CD4-positive, alpha-beta T cell treated with Interleukin-4 for 1 hour (primary cell): Measurements from ENCODE around the gene SLITRK6.
"Not testable (repeated sequence)": the region's sequence is repeated elsewhere in the genome, so short reads cannot be mapped to it uniquely, and the experiment has no call there.

Experiments used
- DNase-seq, 2 donors: peaks; one replicate each; pipeline ENCODE4 v3.0.0-alpha.2; 2020 to 2022

Gene SLITRK6, protein sequence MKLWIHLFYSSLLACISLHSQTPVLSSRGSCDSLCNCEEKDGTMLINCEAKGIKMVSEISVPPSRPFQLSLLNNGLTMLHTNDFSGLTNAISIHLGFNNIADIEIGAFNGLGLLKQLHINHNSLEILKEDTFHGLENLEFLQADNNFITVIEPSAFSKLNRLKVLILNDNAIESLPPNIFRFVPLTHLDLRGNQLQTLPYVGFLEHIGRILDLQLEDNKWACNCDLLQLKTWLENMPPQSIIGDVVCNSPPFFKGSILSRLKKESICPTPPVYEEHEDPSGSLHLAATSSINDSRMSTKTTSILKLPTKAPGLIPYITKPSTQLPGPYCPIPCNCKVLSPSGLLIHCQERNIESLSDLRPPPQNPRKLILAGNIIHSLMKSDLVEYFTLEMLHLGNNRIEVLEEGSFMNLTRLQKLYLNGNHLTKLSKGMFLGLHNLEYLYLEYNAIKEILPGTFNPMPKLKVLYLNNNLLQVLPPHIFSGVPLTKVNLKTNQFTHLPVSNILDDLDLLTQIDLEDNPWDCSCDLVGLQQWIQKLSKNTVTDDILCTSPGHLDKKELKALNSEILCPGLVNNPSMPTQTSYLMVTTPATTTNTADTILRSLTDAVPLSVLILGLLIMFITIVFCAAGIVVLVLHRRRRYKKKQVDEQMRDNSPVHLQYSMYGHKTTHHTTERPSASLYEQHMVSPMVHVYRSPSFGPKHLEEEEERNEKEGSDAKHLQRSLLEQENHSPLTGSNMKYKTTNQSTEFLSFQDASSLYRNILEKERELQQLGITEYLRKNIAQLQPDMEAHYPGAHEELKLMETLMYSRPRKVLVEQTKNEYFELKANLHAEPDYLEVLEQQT

DNA sequence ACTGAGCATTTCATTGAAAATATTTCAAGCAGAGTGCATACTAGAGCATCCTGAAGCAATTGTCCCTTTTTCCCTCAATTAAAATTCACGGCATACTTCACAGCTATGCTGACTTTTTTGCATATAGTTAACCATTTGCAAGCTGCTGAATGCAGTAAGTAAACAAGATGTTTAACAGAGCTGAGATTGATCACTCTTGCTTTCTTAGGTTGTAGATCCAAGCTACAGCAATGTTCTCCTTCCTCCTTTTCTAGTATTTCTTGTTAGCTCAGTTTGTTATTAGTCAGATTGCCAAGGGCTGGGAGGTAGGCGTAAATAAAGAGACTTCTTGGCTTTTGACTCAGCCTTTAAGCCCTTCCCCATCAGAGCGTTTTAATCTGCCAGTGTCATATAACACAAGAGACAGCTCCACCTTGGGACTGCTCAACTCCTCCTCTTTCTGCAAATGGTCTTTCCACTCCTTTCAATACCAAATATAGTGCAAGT lies at the start of gene SLITRK6:
Gene SLITRK6 (minus strand): TSS at position 323 of the 486 bp plus-strand sequence. CDS start 2,911 bp downstream, outside the sequence.
- no peak for DNase-seq

- DNase-seq: no peak
Measured at GRCh38 chr13:85847012-85847411, 47.8 kb upstream of the SLITRK6 start.

GRCh38 chr13:85841427-85841826 lies 42.2 kb upstream of the SLITRK6 start:
- no peak for DNase-seq

GRCh38 chr13:85833921-85834320 lies 34.7 kb upstream of the SLITRK6 start:
- DNase-seq: no peak

DNA sequence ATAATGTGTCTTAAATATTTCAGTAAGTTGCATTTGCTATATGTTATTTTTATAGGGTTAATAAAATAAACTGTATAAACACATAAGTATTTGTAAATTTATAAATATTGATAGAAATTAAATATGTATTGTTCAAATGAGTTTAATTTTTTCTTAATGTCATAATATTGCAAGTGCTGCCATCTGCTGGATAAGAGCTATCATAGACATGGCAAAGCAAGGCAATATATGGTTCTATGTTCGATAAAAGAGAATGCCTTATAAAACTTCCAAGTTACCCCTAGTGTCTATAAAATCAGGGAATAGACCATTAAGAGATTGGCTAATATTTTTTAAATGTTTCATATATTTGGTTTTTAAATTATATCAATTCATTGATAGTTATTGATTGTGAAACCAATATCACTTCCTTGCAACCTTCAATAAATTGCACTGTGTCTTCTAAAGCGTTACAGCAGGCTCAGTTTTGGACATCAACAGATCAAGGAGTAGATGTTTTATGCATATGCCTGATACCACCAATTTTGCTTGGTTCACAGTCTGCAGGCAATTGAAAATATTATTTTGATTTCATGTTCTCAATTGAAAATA lies 29.0 kb upstream of the SLITRK6 start:
- no peak for DNase-seq

GRCh38 chr13:85825454-85825853 lies 26.2 kb upstream of the SLITRK6 start:
- no peak for DNase-seq

DNA sequence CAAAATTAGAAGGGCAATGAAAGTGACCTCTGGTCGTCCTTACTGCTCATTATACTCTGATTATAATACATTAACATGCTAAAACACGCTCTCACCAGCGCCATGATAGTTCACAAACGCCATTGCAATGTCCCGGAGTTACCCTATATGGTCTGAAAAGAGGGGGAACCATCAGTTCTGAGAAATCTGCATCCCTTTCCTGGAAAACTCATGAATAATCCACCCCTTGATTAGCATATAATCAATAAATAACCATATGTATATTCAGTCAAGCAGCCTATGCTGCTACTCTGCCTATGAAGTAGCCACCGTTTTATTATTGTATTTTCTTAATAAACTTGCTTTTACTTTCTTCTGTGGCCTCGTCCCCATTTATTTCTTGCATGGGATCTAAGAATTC lies 24.6 kb upstream of the SLITRK6 start:
- DNase-seq: no peak

DNA sequence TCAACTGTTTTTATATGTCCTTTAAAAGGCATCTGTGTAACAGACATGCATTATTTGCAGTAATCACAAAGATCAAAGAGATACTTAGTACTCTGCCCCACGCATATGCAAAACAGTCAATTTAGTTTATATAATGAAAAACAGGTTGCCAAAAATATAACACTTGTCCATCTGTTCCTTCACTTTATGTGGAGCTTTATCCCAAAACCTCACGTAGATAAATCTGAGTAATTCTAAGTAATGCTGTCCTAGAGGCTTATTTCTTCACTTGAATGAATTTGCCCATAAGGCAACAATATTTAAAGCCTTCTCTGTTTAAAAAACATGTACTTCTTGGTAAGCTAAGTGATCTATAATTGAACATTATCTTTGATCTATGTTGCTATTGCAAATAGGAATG lies 20.3 kb upstream of the SLITRK6 start:
- DNase-seq: no peak

- no peak for DNase-seq
Measured at GRCh38 chr13:85816413-85816812, 17.2 kb upstream of the SLITRK6 start.

DNA sequence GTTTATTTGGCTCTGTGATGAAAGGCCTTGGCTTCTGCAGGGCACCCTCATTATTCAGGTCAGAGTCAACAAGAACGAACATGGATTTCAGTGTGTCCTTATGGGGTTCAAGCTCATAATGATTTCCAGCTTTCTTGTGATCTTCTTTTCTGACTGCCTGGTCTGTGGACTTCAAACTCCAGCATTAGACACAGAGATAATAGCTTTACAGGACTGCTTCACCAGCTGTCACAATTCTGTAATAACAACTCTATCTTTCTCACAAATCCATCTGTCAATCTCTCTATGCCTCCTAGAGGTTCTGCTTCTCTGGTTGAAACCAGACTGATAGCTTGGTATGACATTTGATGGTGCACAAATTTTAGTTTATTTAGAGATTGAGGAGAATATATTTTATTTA lies 13.1 kb upstream of the SLITRK6 start:
- no peak for DNase-seq

- no peak for DNase-seq
Measured at GRCh38 chr13:85808811-85809210, 9.6 kb upstream of the SLITRK6 start.

DNA sequence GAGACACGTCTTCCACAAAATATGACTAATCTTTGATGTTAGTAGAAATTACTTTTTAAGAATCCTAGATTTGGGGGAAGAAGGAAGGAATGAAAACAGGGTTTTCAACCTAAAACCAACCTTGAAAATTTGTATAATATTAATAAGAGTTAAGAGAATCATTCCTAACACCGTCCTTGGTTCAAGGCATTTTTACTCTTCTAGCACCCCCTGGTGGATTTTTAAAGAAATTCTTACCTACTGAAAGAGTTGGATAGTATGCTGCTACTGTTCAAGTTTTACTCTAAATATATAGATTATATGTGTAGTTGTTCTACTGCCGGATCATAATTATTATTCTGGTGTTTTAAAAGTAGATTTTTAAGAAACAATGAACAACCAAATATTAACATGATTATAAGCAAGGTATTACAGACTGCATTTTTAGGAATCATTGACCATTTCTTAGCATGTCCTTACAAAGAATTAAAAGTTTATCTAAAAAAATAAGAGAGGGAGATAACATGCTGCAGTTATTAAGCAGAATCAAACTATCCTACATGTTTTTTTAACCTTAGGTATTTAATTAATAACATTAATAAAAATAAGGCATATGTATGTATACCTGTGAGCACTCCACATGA lies 7.4 kb upstream of the SLITRK6 start:
- peak in 1 of 2 donors; percentile 24 for DNase-seq

- DNase-seq: no peak
Measured at GRCh38 chr13:85798556-85798955, 663 bp downstream of the SLITRK6 start.

DNA sequence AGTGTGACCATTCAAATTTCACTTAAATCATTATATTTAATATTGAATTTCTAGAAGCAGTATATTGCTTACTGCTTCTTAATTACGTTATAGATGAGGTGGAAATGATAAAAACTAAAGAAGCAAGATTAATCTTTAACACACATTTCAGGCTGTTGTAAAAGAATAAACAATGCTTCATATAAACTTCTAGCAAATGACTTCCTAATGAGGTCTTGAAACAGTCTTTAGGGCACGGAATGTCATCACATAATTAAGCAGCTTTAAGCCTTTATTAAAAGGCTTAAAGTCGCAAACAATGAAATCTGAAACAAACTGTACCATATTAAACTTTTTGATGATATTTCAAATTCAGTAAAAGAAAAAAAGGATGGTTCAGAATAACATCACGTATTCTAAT lies 1.9 kb downstream of the SLITRK6 start:
- no peak for DNase-seq

DNA sequence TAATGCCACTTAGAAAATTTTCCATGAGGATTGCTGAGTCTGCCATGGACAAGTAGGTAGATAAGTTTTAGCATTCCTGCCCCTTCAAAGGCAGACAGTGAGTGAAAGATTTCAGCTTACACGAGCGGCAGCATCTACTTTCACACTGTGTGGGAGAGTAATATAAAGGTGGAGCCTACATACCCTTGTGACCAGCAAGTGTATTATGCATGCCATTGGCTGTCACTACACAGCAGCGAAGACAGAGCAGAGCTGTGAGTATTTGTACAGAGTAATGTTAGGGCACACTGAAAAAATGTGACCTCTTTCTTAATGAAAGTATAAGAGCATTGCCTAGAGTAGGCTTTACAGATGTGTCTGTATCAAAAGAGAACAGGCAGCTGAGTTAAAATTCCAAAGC lies 14.0 kb downstream of the SLITRK6 start:
- no peak for DNase-seq

DNA sequence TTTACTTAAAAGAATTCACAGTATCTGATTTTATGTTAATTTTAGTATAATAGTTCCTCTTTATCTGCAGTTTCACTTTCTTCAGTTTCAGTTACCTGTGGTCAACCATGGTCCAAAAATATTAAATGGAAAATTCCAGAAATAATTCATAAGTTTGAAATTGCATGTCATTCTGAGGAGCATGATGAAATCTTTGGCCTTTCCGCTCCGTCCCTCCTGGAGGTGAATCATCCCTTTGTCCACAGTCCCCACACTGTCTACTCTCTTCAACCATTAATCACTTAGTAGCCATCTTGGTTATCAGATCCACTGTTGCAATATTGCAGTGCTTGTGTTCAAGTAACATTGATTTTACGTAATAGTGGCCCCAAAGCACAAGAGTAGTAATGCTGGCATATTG lies 26.9 kb downstream of the SLITRK6 start:
- no peak for DNase-seq

GRCh38 chr13:85771856-85772255 lies 27.4 kb downstream of the SLITRK6 start:
- no peak for DNase-seq

GRCh38 chr13:85768946-85769345 lies 30.3 kb downstream of the SLITRK6 start:
- DNase-seq: no peak

GRCh38 chr13:85755123-85755522 lies 44.1 kb downstream of the SLITRK6 start:
- no peak for DNase-seq

DNA sequence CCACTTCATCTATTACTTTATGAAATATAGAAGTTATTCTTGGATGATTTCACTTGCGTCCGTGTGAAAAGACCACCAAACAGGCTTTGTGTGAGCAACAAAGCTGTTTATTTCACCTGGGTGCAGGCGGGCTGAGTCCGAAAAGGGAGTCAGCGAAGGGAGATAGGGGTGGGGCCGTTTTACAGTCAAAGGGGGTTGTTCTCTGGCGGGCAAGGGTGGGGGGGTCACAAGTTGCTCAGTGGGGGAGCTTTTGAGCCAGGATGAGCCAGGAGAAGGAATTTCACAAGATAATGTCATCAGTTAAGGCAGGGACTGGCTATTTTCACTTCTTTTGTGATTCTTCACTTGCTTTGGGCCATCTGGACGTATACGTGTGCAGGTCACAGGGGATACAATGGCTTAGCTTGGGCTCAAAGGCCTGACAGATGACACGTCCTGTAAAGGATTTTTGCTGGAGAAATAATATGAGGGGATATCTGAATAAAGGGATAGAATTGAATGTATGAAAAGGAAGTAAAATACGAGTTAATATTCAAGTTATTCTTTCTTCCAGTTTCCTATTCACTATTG lies 55.9 kb downstream of the SLITRK6 start:
- DNase-seq: not testable (repeated sequence)
